ENCODE measurements around the gene RFXAP.

Gene RFXAP

GRCh38 chr13:36870050-36870692 is 51.1 kb downstream of the RFXAP start:
- no peak for DNase-seq

- DNase-seq: no peak
These were observed 53.6 kb downstream of the RFXAP start for GRCh38 chr13:36872621-36873020.

- no peak for DNase-seq
These were observed 56.4 kb downstream of the RFXAP start for GRCh38 chr13:36875431-36875830.

- DNase-seq: no peak
These were observed 56.9 kb downstream of the RFXAP start for GRCh38 chr13:36875961-36876360.

Data from hematopoietic multipotent progenitor cell treated with erythropoietin and hydrocortisone succinate and interleukin-3 and kit ligand, for 8 days (in vitro differentiated cells).